ENCODE results near the gene PRPH2. TPM values are rescaled to one million over a fixed set of nuclear protein-coding genes. Genes with fewer than 3 reads are reported as not detected.
"Not testable (repeated sequence)": the region's sequence is repeated elsewhere in the genome, so short reads cannot be mapped to it uniquely, and the experiment has no call there.

The PRPH2 gene
- total and polyA plus RNA-seq, 10 of the 15 experiments (the other 5 are each of a cell fraction or from before 2014, with no cell fraction given): 0.08 TPM; not detected in 9

DNA sequence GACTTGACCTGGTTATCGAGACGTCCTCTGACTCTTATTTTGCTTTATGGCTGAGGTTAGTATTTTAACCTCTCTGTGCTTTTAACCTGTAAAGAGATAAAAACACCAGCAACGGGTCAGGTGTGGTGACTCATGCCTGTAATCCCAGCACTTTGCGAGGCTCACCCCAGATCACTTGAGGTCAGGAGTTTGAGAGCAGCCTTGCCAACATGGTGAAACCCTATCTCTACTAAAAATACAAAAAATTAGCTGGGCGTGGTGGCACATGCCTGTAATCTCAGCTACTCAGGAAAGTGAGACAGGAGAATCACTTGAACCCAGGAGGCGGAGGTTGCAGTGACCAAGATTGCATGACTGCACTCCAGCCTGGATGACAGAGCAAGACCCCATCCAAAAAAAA lies 48.0 kb downstream of the PRPH2 start:
- H4K20me1 ChIP-seq (ENCODE audit: control insufficient read depth, insufficient read depth); intact Hi-C loops (cut with micrococcal nuclease; ENCODE audit: unreplicated experiment); POLR2A ChIA-PET; ATAC-seq; H3K9me3 ChIP-seq (replicated peaks; ENCODE audit: control insufficient read depth, insufficient read depth, low read length); H3K79me2 ChIP-seq (ENCODE audit: control insufficient read depth, insufficient read depth, low read length); H3K27me3 ChIP-seq (replicated peaks in 1 of 2; ENCODE audit: control insufficient read depth in 2 of 2, insufficient read depth in 2 of 2, low read length in 1 of 2); H3K4me3 ChIP-seq; DNase-seq (ENCODE audit: low read depth, low spot score); FAIRE-seq; H3K4me1 ChIP-seq (ENCODE audit: control insufficient read depth, insufficient read depth, low read length); H3K9ac ChIP-seq (ENCODE audit: control insufficient read depth, insufficient read depth, low read length); BruUV-seq (replicated peaks); H2AFZ ChIP-seq (ENCODE audit: control insufficient read depth, low read depth, low read length); RAD21 ChIA-PET (ENCODE audit: unreplicated experiment); H3K27ac ChIP-seq (ENCODE audit: control insufficient read depth, insufficient read depth); in situ Hi-C loops (cut with MboI); H3K4me2 ChIP-seq (ENCODE audit: control insufficient read depth, insufficient read depth): not testable (repeated sequence)
- H3K36me3 ChIP-seq (ENCODE audit: control insufficient read depth in 2 of 2, insufficient read depth in 2 of 2, low read length in 1 of 2): peaks cover 1 to 25% of the 10 kb centered on the region in 2 experiments
- SMC1A ChIA-PET (ENCODE audit: uncharacterized antibody, unreplicated experiment): interaction anchor here (0.6 kb wide), 1 partner anchor 44 kb away, joined by 4 read pairs; no protein-coding TSS in a partner anchor
- 93% methylated on average over 6 of the region's 6 CpGs for whole genome bisulfite sequencing (ENCODE audit: insufficient coverage, insufficient replicate concordance, low lambda C conversion rate, missing lambda C conversion rate)
- CTCF ChIA-PET: interaction anchor here (1.2 to 1.4 kb wide), 3 partner anchors 11 to 204 kb away, joined by 3 to 4 read pairs (median 4); partner anchors contain the start of gene RPL7L1

DNA sequence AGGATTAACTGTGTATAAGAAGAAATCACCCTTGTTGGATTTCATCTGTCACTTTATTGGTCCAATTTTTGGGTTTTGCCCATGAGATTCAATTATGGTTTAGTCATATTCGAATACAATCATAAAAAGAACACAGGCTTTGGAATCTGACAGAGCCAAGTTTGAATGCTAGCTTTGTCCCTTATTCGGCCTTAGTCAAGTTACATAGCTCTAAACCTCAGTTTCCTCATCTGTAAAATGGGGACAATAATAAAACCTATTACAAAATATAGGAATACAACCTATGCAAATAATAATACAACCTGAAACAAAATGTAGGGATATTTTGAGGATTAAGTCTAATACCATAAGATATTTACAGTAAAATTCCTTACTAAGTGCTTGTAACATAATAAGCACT lies 57.7 kb downstream of the PRPH2 start:
- ATAC-seq (no peak), DNase-seq (ENCODE audit: low read depth, low spot score) (no peak), FAIRE-seq (peak; percentile 13)
- ChIA-PET POLR2A (no interaction called here), RAD21 (ENCODE audit: unreplicated experiment) (interaction anchor here (0.9 to 3.4 kb wide), 2 partner anchors 15 to 214 kb away, joined by 3 to 26 read pairs; partner anchors contain the start of gene RPL7L1), CTCF (interaction anchor here (0.9 to 9.2 kb wide), 10 partner anchors 15 to 345 kb away, joined by 3 to 99 read pairs (median 4); partner anchors contain the start of gene RPL7L1), SMC1A (ENCODE audit: uncharacterized antibody, unreplicated experiment) (interaction anchor here (0.6 to 5.4 kb wide), 8 partner anchors 8 to 340 kb away, joined by 3 to 59 read pairs (median 5); partner anchors contain the start of gene RPL7L1)
- Histone ChIP-seq H3K27ac (ENCODE audit: control insufficient read depth, insufficient read depth) (no peak overlapping the region), H3K9ac (ENCODE audit: control insufficient read depth, insufficient read depth, low read length) (no peak overlapping the region), H3K4me3 (no peak overlapping the region), H3K36me3 (ENCODE audit: control insufficient read depth in 2 of 2, insufficient read depth in 2 of 2, low read length in 1 of 2) (peaks cover 2 to 22% of the 10 kb centered on the region in 2 experiments), H3K9me3 (replicated peaks; ENCODE audit: control insufficient read depth, insufficient read depth, low read length) (no peaks in the 10 kb centered on the region), H4K20me1 (ENCODE audit: control insufficient read depth, insufficient read depth) (no peaks in the 10 kb centered on the region), H3K4me2 (ENCODE audit: control insufficient read depth, insufficient read depth) (no peak overlapping the region), H3K79me2 (ENCODE audit: control insufficient read depth, insufficient read depth, low read length) (no peaks in the 10 kb centered on the region), H3K4me1 (ENCODE audit: control insufficient read depth, insufficient read depth, low read length) (no peaks in the 10 kb centered on the region), H3K27me3 (replicated peaks in 1 of 2; ENCODE audit: control insufficient read depth in 2 of 2, insufficient read depth in 2 of 2, low read length in 1 of 2) (no peaks in the 10 kb centered on the region), H2AFZ (ENCODE audit: control insufficient read depth, low read depth, low read length) (no peak overlapping the region)
- BruUV-seq (replicated peaks): no TSS peak
- intact Hi-C loops (cut with micrococcal nuclease; ENCODE audit: unreplicated experiment) (no loop called here), in situ Hi-C loops (cut with MboI) (loop anchor here (5.0 kb wide), 1 partner anchor 213 kb away; the partner anchor contains the start of gene RPL7L1)
- 98% methylated on average over 2 of the region's 2 CpGs for WGBS (ENCODE audit: insufficient coverage, insufficient replicate concordance, low lambda C conversion rate, missing lambda C conversion rate)
- TF ChIP-seq POLR2AphosphoS2 (IDR thresholded peaks at IDR 0.05; ENCODE audit: low read depth, low read length) (no peak), PAX8 (IDR thresholded peaks at IDR 0.05) (no peak), NFXL1 (IDR thresholded peaks at IDR 0.05; ENCODE audit: borderline replicate concordance) (no peak), MTA3 (IDR thresholded peaks at IDR 0.05; ENCODE audit: borderline replicate concordance, low read length) (no peak)
- TF ChIP-seq, protein P1, sequence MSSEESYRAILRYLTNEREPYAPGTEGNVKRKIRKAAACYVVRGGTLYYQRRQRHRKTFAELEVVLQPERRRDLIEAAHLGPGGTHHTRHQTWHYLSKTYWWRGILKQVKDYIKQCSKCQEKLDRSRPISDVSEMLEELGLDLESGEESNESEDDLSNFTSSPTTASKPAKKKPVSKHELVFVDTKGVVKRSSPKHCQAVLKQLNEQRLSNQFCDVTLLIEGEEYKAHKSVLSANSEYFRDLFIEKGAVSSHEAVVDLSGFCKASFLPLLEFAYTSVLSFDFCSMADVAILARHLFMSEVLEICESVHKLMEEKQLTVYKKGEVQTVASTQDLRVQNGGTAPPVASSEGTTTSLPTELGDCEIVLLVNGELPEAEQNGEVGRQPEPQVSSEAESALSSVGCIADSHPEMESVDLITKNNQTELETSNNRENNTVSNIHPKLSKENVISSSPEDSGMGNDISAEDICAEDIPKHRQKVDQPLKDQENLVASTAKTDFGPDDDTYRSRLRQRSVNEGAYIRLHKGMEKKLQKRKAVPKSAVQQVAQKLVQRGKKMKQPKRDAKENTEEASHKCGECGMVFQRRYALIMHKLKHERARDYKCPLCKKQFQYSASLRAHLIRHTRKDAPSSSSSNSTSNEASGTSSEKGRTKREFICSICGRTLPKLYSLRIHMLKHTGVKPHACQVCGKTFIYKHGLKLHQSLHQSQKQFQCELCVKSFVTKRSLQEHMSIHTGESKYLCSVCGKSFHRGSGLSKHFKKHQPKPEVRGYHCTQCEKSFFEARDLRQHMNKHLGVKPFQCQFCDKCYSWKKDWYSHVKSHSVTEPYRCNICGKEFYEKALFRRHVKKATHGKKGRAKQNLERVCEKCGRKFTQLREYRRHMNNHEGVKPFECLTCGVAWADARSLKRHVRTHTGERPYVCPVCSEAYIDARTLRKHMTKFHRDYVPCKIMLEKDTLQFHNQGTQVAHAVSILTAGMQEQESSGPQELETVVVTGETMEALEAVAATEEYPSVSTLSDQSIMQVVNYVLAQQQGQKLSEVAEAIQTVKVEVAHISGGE (CRISPR knock-in tag; IDR thresholded peaks at IDR 0.05): no peak

Data from GM12878 (cell line).